CD4-positive, alpha-beta T cell treated with Interleukin-6 at 100 ng/mL for 8 hours (primary cell): Measurements from ENCODE around the gene ARHGAP26.
"Not testable (repeated sequence)": the region's sequence is repeated elsewhere in the genome, so short reads cannot be mapped to it uniquely, and the experiment has no call there.

ENCODE experiments used
- DNase-seq: peaks from one replicate; pipeline ENCODE4 v3.0.0-alpha.2; 2020; ENCODE audit warnings: mixed read lengths, low spot score

Gene ARHGAP26

DNA sequence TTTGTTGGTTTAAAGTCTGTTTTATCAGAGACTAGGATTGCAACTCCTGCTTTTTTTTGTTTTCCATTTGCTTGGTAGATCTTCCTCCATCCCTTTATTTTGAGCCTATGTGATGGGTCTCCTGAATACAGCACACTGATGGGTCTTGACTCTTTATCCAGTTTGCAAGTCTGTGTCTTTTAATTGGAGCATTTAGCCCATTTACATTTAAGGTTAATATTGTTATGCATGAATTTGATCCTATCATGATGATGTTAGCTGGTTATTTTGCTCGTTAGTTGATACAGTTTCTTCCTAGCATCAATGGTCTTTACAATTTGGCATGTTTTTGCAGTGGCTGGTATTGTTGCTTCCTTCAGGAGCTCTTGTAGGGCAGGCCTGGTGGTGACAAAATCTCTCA, 219.1 kb downstream of the ARHGAP26 start:
- DNase-seq, result not testable (repeated sequence)

DNA sequence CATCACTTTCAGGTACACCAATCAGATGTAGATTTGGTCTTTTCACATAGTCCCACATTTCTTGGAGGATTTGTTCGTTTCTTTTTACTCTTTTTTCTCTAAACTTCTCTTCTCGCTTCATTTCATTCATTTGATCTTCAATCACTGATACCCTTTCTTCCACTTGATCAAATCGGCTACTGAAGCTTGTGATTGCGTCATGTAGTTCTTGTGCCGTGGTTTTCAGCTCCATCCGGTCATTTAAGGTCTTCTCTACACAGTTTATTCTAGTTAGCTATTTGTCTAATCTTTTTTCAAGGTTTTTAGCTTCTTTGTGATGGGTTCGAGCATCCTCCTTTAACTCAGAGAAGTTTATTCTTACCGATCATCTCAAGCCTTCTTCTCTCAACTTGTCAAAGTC, 219.9 kb downstream of the ARHGAP26 start:
- not testable (repeated sequence) for DNase-seq

DNA sequence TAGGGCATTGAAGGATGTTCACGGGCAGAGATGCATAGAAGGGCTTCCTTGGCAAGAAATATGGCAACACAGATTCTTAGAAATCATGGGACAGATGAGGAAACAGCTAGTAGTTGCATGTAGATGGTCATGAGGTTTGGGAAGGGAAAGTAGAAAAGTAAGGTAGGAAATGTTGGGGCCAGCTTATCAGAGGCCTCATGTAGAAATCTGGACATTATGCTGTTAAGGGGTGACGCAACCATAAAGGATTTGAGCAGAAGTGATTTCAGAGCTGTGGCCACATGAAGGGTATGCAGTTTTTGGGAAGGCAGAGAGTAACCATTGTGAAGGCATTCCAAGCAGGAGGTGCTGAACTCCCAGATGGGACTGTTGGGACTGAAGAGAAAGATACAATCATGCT, 224.0 kb downstream of the ARHGAP26 start:
- DNase-seq, result no peak

DNA sequence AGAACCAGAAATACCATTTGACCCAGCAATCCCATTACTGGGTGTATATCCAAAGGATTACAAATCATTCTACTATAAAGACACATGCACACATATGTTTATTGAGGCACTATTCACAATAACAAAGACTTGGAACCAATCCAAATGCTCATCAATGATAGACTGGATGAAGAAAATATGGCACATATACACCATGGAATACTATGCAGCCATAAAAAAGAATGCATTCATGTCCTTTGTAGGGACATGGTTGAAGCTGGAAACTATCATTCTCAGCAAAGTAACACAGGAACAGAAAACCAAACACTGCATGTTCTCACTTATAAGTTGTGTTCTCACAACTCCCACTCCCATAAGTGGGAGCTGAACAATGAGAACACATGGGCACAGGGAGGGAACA, 225.4 kb downstream of the ARHGAP26 start:
- DNase-seq, result not testable (repeated sequence)

DNA sequence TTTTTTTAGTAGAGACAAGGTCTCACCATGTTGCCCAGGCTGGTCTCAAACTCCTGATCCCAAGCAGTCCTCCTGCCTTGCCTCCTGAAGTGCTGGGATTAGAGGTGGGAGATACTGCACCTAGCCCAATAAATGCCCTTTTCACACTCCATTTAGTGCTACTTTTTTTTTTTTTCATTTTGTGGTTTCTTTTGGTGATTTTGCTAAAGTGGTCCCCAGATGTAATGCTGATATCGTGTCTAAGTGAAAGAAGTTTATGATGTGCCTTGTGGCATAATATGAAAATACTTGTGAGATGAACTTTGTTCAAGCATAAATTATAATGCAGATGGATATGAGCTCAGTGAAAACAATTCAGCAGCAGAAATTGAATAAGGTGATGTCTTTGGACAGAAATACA, 227.4 kb downstream of the ARHGAP26 start:
- DNase-seq, result no peak

DNA sequence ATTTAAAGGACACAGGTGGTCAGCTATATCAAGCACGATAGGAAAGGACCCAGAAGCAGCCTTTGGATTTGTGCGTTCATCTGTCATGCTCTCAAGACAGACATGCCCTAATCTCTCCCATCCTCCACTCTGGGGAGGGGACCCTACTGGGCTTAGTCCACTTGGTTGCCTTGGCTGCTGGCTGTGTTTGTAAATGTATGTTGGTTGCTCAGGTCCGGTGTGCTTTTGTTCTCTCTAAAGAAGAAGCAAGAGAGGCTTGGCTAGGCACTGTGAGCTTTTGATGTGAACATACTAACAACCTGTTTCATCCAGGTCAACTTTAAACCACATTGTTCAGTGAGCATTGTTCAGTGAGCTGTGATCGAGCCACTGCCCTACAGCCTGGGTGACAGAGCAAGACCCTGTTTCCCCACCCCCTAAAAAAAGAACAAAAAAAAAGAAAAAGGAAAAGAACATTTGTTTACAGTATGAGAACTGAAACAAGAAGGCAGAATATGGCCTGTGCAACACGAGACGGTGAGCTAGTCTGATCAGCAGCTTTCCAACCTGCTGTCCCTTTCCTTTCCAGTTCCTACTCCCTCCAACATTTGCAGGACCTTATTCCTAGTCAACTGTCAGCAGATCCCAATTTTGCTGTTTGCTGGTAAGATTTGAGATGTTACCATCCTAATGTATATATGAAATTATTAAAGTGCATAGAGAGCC, 228.3 kb downstream of the ARHGAP26 start:
- no peak for DNase-seq

DNA sequence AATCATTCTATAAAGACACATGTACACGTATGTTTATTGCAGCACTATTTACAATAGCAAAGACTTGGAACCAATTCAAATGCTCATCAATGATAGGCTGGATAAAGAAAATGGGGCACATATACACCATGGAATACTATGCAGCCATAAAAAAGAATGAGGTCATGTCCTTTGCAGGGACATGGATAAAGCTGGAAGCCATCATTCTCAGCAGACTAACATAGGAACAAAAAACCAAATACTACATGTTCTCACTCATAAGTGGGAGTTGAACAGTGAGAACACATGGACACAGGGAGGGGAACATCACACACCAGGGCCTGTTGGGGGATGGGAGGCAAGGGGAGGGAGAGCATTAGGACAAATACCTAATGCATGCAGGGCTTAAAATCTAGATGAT, 230.4 kb downstream of the ARHGAP26 start:
- not testable (repeated sequence) for DNase-seq

DNA sequence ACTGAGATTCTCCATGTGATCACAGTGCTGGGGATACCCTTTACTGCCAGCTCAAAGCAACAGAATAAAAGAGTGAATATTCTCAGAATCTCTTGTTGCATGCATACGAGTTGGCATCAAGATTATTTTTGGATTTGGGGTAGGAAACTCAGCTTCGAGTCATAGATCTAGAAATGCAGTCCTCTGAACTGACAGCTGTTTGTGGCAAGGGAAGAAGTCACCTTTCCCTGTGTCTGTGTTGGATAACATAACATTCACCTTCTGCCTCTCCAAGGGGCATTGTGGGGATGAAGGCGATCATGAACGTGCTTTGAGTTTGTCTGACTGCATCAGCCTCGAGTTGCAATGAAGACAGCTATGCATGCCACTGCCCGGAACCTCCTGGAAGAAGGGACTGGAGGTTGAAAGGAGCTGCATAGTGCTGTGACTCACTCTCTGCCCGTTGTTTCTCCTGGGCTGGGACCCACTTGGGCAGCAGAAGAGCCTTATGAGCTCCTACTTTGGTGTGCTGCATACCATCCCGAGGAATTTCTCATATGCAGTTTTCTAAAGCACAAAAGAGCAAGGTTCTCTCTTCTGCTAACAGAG, 231.7 kb downstream of the ARHGAP26 start:
- DNase-seq, result peak; percentile 19

DNA sequence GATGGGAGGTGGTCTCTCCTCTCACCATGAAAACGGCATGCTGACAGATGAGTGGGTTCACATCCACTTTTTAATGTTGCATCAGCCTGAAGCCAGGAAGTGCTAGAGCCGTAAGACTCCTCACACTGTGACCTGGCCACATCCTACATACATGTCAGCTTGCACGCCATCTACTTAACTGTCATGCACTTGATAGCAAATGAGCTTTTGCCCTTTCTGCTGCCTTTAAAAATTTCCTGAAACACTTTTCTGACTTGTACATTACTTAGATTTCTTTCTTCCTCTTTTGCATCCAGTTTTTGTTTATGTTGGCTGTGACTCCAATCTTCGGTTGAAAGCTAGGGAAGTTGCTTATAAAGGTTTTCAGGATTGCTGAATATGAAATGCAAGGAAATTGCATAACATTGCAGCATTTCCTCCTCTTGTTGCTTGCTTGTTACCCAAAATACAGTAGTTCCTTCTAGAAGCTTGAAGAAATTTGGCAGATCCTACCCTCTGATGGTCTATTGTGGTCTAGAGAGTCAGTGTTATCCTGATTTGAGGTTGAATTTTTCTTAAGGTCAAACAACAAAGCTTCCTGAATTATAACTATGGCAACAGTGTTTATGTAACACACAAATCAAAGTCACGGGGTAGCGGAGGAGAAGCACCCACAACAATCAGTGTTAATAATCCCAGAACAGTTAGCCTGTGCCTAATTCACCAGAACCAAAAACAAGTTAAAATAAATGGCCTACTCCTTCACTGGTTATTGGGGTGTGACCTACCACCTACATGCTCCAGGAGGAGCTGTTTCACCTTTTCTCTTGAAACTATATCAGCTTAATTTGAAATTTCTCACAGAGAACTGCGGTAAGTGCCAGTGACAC, 232.5 kb downstream of the ARHGAP26 start:
- peak; percentile 79 for DNase-seq

DNA sequence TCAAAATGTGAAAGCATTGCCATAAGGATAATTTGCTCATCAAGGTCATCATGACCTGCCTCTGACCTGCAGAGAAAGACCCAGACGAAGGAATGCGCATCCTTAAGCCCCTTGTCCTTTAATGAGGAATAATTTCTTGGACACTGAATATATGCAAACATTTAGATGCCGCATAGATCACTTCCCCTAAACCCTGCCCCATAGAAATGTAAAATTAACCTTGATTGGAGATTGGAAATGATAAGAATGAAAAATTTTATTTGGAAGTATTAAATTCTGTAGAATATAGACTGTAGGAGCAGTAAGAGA, 233.1 kb downstream of the ARHGAP26 start:
- DNase-seq, result no peak

DNA sequence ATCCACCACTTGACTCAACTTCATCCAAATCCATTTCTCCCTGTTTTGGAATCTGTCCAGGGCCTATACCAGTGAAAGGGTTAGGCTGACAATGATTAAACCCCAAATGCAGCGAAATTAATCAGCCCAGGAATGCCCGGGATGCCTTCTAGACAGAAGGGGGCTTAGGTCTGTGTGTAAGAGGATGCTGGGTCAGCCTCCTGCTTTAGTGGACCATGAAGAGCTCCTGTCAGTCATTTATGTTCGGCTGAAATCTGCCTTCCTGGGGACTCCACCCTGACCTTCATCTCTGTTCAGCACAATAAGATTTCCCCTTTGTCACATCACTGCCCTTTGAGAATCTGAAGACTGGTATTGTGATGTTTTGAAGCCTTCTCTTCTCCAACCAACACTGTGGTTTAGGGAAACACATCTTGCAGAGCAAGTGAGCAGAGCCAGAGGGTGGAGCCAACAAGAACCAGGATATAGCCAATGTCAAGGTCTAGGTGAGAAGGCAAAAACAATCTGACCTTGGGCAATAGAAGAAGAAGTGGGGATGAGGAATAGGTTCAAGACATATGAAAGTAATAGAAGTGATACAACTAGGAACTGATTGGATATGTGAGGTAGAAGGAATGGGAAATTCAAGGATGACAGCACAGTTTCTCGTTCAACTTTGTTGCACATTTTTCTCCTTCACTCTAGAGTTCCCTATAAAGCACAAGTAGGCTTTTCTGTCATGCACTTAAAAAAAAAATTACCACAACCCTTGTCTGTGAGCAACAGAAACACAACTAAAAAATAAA, 234.4 kb downstream of the ARHGAP26 start:
- DNase-seq, result no peak

DNA sequence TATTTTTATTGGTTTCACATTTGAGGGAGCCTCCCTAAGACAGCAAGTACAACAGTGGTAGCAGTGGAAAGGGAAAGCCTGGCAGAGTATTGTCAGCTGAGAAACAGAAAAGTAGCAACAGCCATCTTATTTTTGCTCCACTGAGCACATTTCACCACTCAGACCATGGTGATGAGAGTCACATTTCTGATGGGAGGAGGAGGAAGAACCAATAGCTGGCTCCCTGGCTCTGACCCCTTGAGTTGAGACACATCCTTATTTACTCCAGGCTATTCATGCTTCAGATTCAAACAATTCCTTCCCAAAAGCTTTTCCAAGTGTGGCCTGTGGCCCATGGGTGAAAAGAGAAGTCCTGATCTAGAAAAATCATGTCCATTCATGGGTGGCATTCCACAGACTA, 236.3 kb downstream of the ARHGAP26 start:
- DNase-seq, result no peak

DNA sequence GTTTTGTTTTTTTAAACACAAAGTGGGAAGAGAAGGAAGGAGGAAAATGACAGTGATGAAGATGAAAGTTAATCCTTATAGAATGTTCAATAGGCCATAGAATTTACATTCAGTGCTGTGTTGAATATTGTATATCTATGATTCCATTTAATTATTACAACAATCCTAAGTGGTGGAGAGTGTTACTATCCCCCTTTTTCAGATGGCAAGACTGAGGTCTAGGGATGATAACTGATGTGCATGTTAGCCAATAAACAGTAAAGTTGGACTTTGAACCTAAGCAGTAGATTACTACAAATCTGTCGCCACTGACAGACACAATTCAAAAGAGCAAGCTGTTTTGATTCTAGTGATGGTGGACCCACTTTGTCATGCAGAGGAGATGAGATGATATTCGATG, 237.9 kb downstream of the ARHGAP26 start:
- no peak for DNase-seq

DNA sequence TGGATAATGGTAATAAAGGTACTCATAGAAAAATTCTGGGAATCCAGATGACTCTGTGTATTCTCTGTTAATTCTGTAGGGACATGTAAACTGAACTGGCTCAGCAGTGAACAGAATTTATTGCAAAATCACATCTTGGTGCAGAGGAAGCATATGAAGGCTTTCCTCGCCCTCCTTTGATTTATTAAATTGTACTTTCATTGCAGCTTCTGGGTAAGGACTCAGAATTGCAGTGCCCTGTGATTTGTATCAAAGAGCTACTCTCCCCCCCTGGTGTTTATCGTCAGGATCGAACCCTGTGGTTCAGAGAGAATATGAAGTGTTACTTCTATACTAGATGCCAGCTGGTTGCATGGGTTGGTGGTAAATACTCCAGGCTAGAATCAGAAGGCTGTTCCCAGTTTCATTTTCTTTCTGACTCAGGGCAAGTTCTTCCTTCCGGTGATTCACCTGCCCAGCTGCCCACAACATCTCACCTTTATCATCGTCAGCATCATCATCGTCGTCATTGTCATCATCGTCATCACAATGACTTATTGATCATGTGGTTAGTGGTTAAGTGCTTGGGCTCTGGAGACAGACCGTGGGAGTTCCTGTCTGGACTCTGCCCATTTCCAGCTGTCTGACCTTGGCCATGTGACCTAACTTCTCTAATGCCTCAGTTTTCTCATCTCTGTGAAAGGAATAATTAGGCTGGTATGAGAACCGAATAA, 238.8 kb downstream of the ARHGAP26 start:
- peak; percentile 83 for DNase-seq

DNA sequence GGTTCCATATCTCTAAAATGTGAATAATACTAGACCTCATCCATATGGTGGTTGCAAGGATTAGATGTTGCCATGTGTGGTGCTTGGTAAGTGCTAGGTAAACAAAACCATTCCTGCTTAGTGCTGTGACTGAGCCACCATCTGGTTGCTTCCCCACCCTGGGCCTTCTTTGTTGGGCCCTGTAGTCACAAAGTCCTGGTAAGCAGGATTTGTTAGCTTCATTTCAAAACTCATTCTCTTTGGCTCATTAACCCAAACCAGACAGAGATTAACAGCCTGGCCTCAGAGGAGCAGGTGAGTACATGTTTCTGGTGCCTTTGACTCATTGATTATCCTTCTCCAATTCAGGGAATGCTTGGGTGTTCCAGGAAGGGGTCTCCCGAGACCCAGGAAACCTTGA, 240.2 kb downstream of the ARHGAP26 start:
- DNase-seq, result no peak

DNA sequence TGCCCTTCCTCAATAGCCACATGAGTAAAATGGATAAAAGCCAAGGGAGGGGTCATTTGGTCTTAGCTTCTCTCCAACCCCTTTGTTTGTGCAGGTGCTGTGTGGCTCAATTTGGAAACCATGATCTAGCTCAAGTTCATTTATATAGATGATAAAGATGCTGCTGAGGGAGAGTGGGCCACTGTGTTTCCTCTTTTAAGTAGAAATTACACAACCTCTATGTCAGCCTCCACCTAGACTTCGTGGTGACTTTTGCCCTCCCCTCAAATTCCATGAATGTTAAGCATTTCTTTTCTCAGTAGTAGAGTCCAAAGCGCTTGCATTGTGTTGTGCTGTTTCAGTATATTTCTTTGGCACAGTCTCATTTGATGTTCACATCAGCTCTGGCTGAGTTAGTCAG, 241.4 kb downstream of the ARHGAP26 start:
- DNase-seq, result no peak

DNA sequence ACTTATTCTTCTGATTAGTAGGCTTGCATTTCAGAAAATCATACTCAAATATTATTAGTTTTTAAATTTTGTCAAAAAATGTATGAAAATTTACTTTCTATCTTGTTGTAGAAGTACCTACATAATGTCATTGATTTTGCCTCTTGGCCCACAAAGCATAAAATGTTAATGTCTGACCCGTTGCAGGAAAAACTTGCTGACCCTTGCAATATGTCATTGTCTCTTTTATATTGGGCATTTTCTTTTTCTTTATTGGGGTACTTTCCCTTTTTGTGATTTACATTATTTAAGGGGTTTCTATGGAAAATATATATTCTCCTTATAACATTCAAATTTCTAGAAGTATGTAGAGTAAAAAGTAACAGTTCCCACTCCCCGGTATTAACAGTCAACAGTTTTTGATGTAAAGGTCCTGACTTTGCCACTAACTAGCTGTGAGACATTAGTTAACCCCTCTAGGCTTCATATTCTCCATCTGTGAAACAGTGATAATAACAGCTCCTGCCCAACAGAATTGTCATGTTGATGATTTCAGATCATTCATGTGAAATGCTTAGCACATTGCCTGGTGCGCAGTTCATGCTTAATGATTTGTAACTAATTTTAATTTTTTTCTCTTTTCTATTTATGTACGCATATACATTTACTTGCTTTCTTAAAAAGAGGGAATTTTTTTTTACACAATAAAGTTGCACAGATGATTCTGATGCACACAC, 243.2 kb downstream of the ARHGAP26 start:
- DNase-seq, result no peak

DNA sequence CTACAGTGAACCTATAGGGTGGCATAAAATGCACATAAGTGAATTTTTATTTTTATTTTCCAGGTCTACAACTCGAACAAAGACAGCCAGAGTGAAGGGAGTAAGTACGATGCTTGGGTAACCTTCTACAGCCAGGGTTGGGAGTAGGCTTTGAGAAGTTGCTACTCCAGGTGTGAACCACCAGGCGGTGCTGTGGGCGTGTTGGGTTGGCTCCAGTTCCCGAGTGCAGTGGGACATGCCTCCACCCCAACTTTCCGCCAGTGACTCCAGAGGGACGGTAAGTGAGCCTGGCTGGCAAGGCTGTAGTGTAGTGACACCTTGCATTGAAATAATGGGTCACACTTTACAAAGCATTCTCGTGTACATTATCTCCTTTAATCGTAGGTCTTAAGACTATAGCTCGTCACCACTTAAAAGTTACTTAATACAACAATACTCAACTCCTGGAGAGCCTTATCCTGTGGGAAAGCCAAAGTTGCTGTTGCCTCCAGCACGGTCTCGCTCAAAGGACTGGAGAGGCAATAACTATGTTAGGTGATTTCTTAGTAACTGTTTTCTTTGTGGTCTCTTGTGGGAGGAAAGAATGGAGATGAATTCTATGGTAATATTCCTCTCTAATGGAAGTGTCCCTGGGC, 244.0 kb downstream of the ARHGAP26 start:
- DNase-seq, result no peak

DNA sequence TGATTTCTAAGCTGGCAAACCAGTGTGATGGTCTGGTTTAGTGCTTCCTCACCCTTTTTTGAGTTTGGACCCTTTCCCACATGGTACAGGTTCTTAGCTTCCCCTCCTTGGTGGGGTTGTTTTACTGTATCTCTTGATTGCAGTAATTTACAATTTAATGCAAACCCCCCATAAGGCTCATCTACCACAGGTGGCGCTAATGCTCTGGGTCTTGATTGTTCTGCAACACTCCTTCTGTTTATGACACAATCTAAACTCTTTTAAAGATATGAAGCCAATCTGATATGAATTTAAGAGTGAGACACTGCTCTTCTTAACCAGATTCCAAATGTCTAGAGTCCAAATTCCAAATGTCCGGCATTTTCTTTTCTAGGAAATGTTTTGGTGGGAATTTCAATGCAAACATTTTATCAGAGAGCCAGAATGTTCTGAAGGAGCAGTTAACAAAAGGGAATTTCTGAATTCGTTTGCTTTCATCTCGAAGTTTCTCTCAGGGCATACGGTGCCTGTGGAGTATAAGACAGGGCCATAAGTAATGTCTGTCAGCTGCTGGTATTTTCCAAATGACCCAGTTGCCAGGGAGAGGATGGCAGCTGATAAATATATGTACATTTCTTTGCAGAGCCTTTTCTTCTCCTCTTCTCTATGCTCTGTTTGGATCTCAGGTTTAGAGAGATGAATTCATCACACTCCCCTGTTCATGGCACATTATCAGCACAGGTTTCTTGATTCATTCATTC, 246.8 kb downstream of the ARHGAP26 start:
- DNase-seq, result peak; percentile 32

DNA sequence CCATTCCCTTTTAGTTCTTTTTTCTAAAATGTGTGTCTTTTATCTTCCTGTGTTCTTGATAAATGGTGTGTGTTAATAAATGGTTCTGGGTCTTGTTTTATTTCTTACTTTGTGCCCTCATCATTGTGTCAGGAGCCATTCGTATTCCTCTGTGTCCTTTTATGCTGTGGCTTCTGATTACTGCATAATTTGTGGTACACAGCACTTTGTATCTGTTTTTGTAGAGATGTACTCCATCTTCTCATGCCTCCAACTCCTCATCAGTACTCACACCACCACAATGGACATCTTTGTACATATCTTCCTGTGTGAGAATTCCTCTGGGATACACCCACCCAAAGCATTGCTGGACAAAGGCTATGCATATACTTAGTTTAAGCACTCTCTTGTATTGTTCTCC, 247.4 kb downstream of the ARHGAP26 start:
- DNase-seq, result no peak
